HS-5 (cell line): ENCODE measurements around the gene ZBTB47.

ENCODE experiments used
- DNase-seq: peaks from one replicate; pipeline ENCODE4 v3.0.0-alpha.2; 2012; ENCODE audit warnings: low read depth

ZBTB47 gene

DNA sequence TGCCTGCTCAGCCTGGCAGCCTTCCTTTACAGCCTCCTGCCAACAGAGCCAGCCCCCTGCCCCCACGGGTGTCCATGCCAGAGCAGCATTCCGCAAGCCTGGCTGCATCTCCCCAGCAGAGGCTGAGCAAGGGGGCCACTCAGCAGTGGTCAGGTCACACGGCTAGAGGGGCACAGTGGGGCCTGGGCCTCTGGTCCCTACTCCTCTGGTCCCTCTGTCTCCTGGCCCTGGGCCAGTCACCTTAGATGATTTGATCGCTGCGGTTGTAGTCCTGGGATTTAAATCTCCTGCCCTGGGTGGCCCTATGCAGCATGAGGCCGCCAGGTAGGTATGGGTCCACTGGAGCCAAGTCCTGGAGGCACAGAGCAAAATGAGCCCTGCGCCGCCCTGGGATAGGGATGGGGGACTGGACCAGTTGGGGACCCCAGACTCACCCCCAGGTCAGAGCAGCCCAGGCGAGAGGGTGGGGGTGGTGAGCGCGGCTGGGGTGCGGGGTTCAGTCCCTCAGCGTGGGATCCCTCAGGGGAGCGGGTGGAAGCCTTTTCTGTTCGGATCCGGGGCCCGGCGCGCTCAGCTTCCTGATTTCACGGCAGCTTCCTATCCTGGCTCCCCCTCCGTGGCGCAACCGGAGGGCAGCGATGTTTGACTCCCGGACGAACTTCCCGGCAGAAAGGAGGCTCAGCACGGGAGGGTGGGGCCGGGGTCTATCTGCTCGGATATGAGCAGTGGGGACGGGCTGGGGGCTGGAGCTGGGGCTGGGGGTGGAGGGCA lies at the start of gene ZBTB47:
TSS of gene ZBTB47 (plus strand) at position 138 of the 771 bp plus-strand sequence. CDS start 4,659 bp downstream, outside the sequence.
- no peak for DNase-seq

DNA sequence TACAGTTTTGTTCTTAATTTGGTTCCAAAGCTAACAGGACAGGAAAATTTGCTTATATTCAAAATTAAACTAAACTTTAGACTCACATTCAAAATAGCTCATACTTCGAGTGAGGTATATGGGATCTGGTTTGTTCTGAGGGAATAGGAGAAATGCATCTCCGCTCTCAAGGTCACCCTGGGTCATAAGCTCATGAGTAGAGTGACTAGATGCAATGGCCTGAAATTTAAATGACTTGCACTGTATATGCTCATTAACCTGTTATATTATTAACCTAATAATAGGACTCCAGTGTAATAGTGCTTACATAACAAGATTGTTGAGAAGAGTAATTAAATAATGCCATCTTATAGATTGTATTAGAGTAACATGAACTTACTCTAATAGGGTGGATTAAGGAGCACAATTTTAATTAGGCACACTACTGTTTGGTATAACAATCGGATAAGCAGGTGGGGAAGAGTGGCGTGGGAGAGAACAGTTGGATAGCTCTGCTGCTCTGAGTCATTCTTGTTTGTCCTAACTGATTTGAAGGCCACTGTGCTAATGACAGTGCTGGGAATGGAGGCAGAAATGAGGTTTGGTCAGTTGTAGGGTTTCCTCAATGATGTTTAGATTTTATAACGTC lies 47.8 kb upstream of the ZBTB47 start:
- DNase-seq = no peak

DNA sequence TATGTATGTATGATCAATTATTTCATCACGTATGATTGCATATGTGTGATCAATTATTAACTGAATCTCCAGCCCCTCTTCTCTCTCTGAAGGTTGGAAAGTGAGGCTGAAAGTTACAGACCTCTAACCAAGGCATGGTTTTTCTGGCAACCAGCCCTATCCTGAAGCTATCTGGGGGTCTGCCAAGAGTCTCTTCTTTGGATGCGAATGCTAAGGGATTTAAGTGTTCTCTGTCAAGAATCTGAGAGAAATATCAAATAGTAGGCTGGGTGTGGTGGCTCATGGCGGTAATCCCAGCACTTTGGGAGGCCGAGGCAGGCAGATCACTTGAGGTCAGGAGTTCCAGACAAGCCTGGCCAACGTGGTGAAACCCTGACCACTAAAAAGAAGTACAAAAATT lies 44.9 kb upstream of the ZBTB47 start:
- DNase-seq = no peak

DNA sequence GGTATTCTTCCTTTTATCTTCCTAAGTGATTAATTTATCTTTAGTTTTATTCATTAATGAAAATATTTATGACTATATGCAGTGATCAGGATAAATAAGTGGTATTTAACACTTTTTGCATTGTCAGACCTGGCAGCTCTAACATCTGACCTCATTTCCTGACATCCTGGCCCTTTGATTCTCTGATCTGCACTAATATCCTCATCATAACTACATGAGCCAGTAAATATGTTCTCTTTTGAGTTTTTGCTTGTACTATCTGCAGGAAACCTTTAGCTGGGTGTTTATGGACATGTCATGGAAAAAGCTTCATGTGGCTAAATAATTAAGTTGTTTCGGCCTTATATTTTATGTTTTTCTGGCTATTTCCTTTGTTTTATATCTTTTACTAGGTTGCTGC lies 42.5 kb upstream of the ZBTB47 start:
- DNase-seq = no peak

DNA sequence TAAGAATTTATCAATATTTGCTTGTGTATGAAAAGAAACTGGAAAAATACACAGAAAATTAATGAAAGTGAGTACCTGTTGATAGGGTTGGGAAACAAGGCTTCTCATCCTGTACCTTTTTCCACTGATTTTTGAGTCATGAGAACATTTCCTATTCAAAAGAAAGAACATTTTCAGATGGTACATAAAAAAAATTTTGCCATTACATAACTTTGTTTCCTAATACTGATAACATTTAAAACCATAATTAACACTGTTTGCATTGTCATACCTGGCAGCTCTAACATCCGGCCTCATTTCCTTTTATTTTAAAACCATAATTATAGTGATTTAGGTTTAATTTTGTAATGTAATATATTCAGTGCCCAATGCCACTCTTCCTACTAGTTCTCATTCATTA lies 41.3 kb upstream of the ZBTB47 start:
- no peak for DNase-seq

DNA sequence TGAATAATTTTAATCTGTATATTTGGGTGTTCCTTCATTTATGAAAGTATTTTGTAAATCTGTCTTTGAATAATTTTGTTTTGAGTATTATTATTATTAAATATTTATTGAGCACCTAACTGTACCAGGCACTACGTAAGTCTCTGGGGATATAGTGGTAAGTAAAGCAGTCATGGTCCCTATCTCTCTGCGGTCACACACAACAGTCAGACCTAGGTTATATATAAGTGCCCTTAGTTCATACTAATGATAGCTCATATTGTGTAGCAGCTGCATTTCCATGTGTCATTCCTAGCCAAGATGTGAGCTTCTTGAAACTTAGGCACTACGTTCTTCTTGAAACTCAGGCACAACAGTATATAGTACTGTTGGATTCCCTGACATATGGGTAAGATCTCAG lies 40.6 kb upstream of the ZBTB47 start:
- no peak for DNase-seq

DNA sequence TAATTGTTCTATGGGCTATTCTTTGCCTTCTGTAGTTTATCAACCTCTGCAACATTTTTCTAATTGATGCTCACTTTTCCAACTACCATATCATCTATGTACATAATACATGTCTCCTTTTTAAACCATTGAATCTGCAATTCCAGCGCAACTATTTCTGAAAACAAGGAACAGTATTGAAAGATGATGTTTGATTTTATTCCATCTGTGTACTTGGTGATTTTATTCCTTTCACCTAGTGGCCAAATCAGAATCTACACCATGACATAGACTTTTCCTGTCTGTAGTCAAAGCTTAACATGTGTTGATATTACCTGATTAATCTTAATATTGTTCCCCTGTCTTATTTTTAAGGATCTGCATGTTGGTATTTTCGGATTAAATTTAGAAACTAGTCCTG lies 40.0 kb upstream of the ZBTB47 start:
- DNase-seq = no peak

DNA sequence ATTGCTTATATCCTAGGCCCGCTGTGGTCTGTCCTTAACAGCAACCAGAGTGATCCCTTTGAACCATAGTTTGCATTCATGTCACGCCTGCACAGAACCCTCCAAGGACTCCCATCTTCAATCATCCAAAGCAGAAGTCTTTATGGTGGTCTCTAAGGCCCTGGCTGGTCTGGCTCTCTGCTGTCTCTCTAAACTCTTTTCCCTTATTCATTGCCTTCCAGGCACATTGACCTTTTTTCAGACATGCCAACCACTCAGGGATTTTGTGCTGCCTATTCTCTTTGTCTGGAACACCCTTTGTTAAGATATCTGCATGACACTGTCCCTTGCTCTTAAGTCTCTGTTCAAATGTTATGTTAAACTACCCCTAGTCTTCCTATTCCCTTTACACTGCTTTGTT lies 21.9 kb upstream of the ZBTB47 start:
- no peak for DNase-seq

DNA sequence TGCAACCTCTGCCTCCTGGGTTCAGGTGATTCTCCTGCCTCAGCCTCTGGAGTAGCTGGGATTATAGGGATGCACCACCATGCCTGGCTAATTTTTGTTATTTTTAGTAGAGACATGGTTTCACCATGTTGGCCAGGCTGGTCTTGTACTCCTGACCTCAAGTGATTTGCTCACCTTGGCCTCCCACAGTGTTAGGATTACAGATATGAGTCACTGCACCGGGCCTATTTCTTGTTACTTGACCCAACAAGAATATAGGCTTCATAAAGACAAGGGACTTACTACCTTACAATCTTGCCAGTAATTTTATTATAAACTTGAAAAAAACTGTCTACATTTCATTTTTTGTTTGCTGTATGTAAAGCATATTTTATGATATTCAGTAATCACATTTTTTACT lies 21.4 kb upstream of the ZBTB47 start:
- DNase-seq = no peak

DNA sequence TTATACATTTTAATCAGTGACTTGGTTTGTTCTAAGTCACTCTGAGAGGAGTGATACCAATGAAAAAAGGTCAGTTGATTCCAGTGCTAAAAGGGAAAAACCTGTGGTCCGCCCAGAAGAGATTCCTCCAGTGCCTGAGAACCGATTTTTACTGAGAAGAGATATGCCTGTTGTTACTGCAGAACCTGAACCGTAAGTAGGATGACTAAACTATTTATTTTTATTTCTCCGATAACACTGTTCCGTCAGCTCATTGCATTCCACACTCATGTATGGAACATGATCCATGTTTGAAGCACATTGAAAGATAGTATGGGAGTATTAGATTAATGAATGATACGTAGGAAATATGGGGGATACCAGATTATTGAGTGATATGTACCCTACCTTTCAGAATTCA lies 20.0 kb upstream of the ZBTB47 start:
- DNase-seq = no peak

DNA sequence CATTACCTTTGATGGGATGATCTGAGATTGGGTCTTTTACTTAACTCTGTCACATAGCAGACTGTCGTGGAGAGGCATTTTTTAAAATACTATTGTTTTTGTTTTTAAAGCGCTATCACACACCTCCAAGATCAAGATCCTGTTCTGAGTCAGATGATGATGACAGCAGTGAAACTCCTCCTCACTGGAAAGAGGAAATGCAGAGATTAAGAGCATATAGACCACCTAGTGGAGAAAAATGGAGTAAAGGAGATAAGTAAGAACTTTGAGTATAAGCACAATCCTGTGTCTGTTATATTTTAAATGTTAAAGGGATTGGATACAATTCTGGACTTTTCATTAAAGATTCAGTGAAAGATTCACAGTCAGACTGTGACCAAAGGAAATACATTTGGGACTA lies 18.4 kb upstream of the ZBTB47 start:
- no peak for DNase-seq

DNA sequence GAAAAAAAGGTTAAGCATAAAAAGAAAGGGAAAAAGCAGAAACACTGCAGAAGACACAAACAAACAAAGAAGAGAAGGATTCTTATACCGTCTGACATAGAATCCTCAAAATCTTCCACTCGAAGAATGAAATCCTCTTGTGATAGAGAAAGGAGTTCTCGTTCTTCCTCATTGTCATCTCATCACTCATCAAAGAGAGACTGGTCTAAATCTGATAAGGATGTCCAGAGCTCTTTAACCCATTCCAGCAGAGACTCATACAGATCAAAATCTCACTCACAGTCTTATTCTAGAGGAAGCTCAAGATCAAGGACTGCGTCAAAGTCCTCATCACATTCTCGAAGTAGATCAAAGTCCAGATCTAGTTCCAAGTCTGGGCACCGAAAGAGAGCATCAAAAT lies 16.5 kb upstream of the ZBTB47 start:
- no peak for DNase-seq

DNA sequence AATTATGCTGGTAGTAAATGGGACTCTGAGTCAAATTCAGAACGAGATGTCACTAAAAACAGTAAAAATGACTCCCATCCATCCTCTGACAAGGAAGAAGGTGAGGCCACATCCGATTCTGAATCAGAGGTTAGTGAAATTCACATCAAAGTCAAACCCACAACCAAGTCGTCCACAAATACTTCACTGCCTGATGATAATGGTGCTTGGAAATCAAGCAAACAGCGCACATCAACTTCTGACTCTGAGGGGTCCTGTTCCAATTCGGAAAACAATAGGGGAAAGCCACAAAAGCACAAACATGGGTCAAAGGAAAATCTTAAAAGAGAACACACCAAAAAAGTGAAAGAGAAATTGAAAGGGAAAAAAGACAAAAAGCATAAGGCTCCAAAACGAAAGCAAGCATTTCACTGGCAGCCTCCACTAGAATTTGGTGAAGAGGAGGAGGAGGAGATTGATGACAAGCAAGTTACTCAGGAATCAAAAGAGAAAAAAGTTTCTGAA lies 15.1 kb upstream of the ZBTB47 start:
- no peak for DNase-seq

DNA sequence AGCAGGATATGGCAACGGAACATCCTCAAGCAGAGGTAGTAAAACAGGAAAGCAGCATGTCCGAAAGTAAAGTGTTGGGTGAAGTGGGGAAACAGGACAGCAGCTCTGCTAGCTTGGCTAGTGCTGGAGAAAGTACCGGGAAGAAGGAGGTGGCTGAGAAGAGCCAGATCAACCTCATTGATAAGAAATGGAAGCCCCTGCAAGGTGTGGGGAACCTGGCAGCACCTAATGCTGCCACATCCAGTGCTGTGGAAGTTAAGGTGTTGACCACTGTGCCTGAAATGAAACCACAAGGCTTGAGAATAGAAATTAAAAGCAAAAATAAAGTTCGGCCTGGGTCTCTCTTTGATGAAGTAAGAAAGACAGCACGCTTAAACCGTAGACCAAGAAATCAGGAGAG lies 14.3 kb upstream of the ZBTB47 start:
- no peak for DNase-seq

DNA sequence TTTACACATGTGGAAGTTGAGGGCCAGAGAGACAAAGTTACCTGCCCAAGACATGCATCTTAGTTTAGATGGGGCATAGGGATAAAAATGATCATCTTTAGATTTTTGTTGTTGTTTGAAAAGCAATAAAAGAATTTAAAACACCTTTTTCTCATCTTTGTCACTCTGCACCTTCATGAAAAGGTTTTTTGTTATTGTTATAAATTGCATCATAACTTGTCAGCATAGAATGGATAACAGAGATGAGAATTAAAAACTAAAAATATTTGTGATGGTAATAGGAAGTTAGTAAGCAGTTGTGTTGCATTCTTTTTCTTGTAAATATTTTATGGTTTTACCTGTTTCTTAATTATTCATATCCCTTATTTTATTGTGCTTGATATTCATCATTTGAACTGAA lies 13.4 kb upstream of the ZBTB47 start:
- DNase-seq = no peak

DNA sequence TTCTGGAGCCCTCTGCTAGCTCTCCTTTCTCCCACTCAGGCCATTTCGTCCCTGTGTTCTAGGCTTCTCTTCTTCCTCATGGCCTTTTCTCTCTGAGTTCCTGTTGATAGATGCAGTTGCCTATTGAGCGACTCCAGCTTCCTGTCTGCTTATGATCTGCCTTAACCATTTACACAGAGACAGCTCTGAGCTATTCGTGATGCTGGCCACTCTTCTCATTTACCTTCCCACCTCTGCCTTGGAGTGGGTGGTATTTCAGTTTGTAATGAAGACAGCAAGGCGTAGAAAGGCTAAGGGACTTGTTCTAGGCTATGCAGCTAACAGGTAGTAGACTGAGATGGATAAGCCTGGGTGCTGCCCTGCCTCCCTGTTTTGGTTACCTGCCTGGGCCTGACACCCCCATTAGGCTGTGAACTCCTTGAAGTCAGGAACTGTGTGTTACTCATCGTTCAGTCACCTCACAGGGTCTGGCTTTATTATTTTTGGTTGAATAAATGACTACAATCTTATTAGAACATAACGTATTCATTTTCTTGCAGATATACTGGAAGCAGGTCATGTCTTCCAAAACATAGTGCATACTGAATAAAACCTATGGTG lies 12.6 kb upstream of the ZBTB47 start:
- DNase-seq = no peak

DNA sequence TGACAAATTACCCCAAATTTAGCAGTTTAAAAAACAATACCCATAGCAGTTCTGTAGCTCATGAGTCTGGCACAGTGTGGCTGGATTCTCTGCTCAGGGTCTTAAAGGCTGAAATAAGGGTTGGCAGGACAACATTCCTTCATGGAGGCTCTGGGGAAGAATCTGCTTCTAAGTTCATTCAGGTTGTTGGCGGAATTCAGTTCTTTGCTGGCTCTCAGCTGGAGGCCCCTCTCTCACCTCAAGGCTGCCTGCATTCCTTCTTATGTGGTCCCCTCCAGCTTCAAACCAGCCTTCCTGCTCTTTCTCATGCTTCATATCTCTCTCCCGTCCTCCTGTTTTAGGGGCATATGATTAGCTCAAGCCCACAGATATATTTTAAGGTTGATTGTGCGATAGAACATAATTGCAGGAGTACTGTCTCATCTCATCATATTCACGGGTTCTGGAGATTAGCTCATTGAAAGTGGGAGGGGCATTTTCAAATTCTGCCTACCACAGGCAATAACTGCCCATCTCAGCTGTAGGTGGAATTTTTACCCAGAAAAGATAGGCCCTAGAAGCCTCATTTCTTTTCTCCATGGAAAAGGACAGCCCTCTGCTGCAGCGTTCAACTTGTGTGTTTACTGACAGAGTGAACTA lies 5.6 kb upstream of the ZBTB47 start:
- no peak for DNase-seq

DNA sequence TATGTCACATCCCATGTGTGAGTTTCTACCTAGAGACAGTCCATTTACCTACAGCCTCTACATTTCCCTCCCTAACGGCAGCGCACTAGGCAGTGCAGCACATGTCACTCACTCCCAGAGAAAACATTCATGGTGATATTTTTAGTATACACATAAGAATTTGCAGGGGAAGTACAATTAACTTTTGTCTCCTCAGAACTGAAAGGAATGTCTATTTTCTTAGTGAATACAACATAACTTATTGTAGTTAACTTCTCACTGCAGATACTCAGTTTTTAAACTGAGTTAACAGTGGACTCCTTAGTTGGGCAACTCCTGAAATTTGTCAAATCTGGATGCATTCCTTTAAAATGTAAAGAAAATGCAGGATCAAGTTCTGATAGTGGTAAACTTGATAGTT lies 4.5 kb upstream of the ZBTB47 start:
- DNase-seq = no peak

DNA sequence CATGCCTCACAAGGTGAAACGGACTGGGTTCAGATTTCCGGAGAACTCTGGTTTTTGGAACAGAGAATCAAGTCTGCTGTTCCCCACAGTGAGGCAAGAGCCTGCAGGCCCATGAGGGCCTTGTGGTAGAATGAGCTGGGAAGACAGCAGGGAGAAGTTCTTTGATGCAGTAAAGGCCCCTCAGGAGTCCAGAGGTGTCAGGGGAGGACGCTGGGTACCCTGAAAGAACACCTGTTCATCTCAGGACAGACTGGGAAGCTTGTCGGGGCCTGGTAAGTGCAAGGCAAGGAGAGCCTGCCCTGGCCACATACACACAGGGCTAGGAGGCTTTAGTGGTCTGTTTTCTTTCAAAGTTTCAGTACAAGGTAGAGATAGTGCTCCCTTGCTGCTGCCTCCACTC lies 3.7 kb upstream of the ZBTB47 start:
- no peak for DNase-seq

DNA sequence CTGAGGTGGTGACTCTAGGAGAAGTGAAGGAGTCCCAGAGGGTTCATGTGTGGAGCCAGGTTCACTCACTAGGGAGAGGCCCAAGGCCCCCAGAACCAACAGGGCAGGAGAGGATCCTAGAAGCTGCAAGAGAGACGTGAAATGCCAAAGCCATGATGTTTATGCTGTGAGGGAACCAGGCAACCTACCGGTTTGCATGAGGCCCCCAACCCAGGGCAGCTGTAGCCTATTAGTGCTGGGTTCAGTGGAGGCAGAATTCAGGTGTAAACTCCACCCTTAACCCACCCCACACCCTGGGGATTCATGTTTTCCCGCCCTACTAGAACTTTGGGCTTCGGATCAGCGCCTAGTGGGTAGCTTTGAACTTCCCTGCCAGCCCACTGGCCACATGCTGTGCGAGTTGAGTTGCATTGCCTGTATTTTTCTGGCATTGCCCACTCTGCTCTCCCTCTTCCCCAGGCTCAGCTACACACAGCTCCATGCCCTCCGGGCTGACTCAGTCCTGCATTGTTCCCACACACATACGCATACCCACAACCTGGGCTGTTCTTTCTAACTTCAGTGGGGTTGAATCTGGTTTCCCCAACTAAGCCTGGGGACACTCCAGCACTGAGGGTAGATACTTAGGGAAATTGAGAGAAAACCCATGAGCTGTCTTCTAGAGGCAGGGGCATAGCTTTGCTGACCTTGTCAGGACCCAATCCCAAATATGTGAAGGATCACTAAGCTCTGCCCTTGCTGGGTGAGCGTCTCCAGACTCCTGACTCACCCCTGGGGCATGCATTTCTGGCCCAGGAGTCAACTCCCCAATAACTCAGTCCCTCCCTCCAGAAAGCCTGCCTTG lies 2.0 kb upstream of the ZBTB47 start:
- peak; percentile 70 for DNase-seq

DNA sequence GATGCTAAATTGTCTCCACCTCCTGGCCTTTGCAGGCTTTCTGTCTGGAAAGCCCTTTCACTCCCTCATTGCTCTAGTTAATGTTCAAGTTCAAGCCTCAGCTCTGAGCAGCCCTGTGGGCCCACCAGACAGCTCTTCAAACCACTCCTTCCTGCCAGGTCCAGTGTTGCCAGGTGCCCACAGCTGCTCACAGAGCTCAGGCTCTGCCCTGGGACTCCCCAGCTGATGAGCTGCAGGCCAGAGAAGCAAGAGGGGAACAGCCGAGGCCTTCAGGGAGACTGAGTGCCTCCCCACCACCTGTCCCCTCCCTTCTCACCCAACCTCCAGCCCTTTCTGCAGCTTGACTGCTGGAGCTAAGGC lies 1.3 kb upstream of the ZBTB47 start:
- no peak for DNase-seq
